Measurements from ENCODE around the gene CEP170B.

CEP170B gene

DNA sequence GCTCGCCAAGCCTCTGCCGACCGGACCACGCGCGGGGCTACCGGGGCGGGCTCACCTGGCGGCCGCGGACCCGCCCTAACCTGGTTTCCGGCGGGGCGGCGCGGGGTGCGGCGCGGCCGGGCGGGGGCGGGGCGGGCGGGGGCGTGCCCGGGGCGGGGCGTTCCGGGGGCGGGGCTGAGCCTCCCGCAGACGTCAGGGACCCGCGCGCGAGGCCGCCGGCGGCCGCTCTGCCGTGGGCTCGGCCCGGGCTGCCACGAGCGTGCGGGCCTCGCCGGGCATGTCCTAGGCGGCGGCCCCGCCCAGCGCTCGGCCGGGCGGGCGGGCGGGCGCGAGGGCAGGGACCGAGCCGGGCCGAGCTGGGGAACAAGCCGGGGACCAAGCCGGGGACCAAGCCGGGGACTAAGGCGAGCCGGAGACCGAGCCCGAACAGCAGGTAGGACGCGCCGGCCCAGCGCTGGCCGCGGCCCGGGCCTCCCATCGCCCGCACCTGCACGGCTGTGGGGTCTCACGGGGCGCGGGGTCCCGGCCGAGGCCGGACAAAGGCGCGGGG lies at the start of gene CEP170B:
CEP170B (plus strand) TSS at position 188 of the 550 bp plus-strand sequence. CDS start 3,183 bp downstream, outside the sequence.
- peaks cover 0 to 17% (median 5%) of the 10 kb centered on the region in 3 donors for H3K36me3 ChIP-seq
- intact Hi-C loops (cut with DNase I; ENCODE audit: low total_unique reads), result loop anchor here (10.0 kb wide), 1 partner anchor 110 kb away; the partner anchor contains the start of gene AHNAK2

DNA sequence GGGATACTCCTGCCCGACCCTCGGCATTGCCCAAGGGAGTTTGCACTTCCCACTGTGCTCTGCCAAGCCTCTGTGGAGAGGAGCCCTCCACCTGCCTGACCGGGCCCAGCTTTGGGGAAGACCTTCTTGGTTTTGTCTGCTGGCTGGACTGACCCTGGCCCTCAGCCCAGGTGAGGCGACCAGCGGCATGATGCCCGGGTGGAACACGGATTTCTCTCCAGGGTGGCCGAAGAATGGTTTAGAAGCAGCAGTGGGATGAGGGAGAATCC lies 48.5 kb upstream of the CEP170B start:
- H3K36me3 ChIP-seq, result peaks cover 0 to under 1% (median 0%) of the 10 kb centered on the region in 3 donors
- no peaks in the 10 kb centered on the region for H3K9me3 ChIP-seq
- intact Hi-C loops (cut with DNase I; ENCODE audit: low total_unique reads), result no loop called here
- no peaks in the 10 kb centered on the region for H3K27me3 ChIP-seq
- H3K4me3 ChIP-seq, result peak overlapping the region; percentile 76 to 98
- DNase-seq, result peak in 1 of 2 donors; percentile 46
- peak overlapping the region; percentile 92 to 95 for H3K27ac ChIP-seq
- TF ChIP-seq, protein P1, sequence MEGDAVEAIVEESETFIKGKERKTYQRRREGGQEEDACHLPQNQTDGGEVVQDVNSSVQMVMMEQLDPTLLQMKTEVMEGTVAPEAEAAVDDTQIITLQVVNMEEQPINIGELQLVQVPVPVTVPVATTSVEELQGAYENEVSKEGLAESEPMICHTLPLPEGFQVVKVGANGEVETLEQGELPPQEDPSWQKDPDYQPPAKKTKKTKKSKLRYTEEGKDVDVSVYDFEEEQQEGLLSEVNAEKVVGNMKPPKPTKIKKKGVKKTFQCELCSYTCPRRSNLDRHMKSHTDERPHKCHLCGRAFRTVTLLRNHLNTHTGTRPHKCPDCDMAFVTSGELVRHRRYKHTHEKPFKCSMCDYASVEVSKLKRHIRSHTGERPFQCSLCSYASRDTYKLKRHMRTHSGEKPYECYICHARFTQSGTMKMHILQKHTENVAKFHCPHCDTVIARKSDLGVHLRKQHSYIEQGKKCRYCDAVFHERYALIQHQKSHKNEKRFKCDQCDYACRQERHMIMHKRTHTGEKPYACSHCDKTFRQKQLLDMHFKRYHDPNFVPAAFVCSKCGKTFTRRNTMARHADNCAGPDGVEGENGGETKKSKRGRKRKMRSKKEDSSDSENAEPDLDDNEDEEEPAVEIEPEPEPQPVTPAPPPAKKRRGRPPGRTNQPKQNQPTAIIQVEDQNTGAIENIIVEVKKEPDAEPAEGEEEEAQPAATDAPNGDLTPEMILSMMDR (IDR thresholded peaks at IDR 0.05), result no peak
- H3K4me1 ChIP-seq, result peaks cover 0 to 39% (median 17%) of the 10 kb centered on the region in 4 donors

More for the DNA sequence above, at the start of gene CEP170B:
- TF ChIP-seq, protein P1 (IDR thresholded peaks at IDR 0.05), result no peak
- DNase-seq, result peak in 1 of 2 donors; percentile 68
- peaks cover 0 to 3% of the 10 kb centered on the region in 2 donors for H3K27me3 ChIP-seq
- H3K27ac ChIP-seq, result peak within 1 kb of the TSS; percentile 65 to 68
- H3K4me1 ChIP-seq, result peaks cover 8 to 38% (median 24%) of the 10 kb centered on the region in 4 donors
- peak within 1 kb of the TSS; percentile 68 to 78 for H3K4me3 ChIP-seq
- H3K9me3 ChIP-seq, result no peaks in the 10 kb centered on the region

DNA sequence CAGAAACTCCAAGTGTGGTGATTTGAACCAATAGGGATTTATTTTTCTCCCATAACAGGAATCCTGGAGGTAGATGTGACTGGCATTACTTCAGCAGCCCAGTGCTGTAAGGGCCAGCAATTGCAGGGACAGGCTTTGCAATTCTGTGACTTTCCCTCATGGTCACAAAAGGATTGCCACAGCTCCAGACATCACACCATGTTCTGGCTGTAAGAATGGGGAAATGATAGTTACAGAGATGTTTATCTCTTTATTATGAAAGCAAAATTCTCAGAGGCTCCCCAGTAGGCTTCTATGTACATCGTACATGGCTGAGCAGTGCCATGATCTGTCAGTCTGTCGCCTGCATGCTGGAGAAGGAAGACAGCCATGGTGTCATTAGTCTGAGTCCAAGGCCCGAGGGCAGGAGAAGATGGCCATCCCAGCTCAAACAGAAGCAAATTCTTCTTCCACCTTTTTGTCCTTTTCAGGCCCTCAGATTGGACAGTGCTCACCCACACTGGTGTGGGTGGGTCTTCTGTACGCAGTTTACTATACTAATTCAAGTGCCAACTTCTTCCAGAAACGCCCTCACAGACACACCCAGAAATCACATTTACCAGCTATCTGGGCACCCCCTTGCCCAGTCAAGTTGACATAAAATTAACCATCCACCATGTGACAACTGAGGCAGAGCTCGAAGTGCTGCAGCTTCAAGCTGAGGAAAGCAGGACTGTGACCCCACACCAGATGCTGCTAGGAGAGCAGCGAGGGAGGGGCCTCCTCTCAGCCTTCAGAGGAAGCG lies 46.9 kb upstream of the CEP170B start:
- Histone ChIP-seq H3K4me3 (no peak overlapping the region), H3K36me3 (no peaks in the 10 kb centered on the region)

DNA sequence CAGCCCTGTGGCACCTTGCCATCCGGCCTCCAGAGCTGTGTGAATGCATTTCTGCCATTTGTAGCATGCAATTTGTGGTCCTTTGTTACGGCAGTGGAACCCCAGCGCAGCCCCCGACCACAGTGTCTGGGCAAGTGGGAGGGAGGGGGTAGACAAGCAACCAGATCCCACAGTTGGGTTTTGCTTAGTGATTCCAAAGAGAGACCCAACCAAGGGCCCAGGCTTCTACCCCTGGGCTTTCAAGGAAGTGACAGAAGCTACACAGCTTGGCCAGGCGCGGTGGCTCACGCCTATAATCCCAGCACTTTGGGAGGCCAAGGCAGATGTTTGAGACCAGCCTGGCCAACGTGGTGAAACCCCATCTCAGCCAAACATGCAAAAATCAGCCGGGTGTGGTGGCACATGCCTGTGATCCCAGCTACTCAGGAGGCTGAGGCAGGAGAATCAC lies 46.3 kb upstream of the CEP170B start:
- intact Hi-C loops (cut with DNase I; ENCODE audit: low total_unique reads), result no loop called here
- H3K9me3 ChIP-seq, result no peaks in the 10 kb centered on the region
- peaks cover 0 to 34% (median 17%) of the 10 kb centered on the region in 4 donors for H3K4me1 ChIP-seq
- DNase-seq, result peak; percentile 15 to 55
- no peak overlapping the region for H3K27ac ChIP-seq
- no peaks in the 10 kb centered on the region for H3K36me3 ChIP-seq
- no peak overlapping the region for H3K4me3 ChIP-seq
- TF ChIP-seq, protein P1 (IDR thresholded peaks at IDR 0.05), result no peak
- H3K27me3 ChIP-seq, result no peaks in the 10 kb centered on the region

More for the DNA sequence above, 46.9 kb upstream of the CEP170B start:
- TF ChIP-seq, protein P1 (IDR thresholded peaks at IDR 0.05), result no peak
- intact Hi-C loops (cut with DNase I; ENCODE audit: low total_unique reads), result no loop called here
- Histone ChIP-seq H3K9me3 (no peaks in the 10 kb centered on the region), H3K27ac (peak overlapping the region in 1 of 2 donors; percentile 92), H3K27me3 (no peaks in the 10 kb centered on the region), H3K4me1 (peaks cover 0 to 39% (median 17%) of the 10 kb centered on the region in 4 donors)
- DNase-seq, result peak in 1 of 2 donors; percentile 54

DNA sequence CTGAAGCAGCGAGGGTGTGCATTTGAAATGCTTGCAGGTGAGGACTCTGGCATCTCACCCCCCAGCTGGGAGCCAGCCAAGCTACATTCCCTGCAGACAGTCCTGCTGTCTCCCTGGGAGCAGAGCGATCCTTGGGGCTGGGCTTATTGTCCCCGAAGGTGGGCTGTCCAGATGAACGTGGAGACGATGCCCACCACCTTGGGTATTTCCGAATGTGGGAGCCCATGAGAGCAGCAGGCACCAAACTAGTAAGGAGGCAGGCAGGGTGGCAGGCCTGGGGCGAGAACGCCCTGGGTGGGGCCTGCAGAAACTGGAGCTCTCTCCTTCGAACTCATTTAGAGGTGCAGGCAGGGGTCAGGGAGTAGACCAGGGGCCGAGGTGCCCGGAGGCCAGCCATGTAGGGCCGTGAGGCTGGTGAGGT lies 45.7 kb upstream of the CEP170B start:
- intact Hi-C loops (cut with DNase I; ENCODE audit: low total_unique reads), result no loop called here

More for the DNA sequence above, 45.7 kb upstream of the CEP170B start:
- H3K27ac ChIP-seq, result no peak overlapping the region
- H3K36me3 ChIP-seq, result no peaks in the 10 kb centered on the region
- H3K4me3 ChIP-seq, result no peak overlapping the region
- peaks cover 0 to 28% (median 15%) of the 10 kb centered on the region in 4 donors for H3K4me1 ChIP-seq
- no peaks in the 10 kb centered on the region for H3K9me3 ChIP-seq
- H3K27me3 ChIP-seq, result no peaks in the 10 kb centered on the region
- TF ChIP-seq, protein P1 (IDR thresholded peaks at IDR 0.05), result no peak
- DNase-seq, result peak; percentile 17 to 46

All from tibial artery (tissue), 4 donors.